ENCODE data around the gene ARID5A. TPM values are rescaled to one million over a fixed set of nuclear protein-coding genes. Genes with fewer than 3 reads are reported as not detected.

The ARID5A gene
- total RNA-seq, 1 experiment from 2014 or later = 9.3 TPM

GRCh38 chr2:96547731-96548171 lies 11.2 kb downstream of the ARID5A start:
- CTCF ChIA-PET = interaction anchor here (1.3 kb wide), 1 partner anchor 9 kb away, joined by 3 read pairs; no protein-coding TSS in a partner anchor
- BruUV-seq (replicated peaks) = no TSS peak
- no peaks in the 10 kb centered on the region for H3K27me3 Mint-ChIP-seq (ENCODE audit: unreplicated experiment)
- no peaks in the 10 kb centered on the region for H3K9me3 Mint-ChIP-seq (ENCODE audit: low read depth, unreplicated experiment)
- H3K4me1 Mint-ChIP-seq (ENCODE audit: low read depth, unreplicated experiment) = no peaks in the 10 kb centered on the region
- no peak overlapping the region for H3K27ac Mint-ChIP-seq (ENCODE audit: unreplicated experiment)
- peaks cover 13% of the 10 kb centered on the region for H3K36me3 Mint-ChIP-seq (ENCODE audit: insufficient read depth, unreplicated experiment)
- H3K4me3 Mint-ChIP-seq (ENCODE audit: low read depth, unreplicated experiment) = no peak overlapping the region
- no peak for DNase-seq
- intact Hi-C loops (cut with micrococcal nuclease; ENCODE audit: unreplicated experiment) = loop anchor here (5.0 kb wide), 1 partner anchor 35 kb away; no protein-coding TSS in a partner anchor
- TF ChIP-seq, protein P1, sequence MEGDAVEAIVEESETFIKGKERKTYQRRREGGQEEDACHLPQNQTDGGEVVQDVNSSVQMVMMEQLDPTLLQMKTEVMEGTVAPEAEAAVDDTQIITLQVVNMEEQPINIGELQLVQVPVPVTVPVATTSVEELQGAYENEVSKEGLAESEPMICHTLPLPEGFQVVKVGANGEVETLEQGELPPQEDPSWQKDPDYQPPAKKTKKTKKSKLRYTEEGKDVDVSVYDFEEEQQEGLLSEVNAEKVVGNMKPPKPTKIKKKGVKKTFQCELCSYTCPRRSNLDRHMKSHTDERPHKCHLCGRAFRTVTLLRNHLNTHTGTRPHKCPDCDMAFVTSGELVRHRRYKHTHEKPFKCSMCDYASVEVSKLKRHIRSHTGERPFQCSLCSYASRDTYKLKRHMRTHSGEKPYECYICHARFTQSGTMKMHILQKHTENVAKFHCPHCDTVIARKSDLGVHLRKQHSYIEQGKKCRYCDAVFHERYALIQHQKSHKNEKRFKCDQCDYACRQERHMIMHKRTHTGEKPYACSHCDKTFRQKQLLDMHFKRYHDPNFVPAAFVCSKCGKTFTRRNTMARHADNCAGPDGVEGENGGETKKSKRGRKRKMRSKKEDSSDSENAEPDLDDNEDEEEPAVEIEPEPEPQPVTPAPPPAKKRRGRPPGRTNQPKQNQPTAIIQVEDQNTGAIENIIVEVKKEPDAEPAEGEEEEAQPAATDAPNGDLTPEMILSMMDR (IDR thresholded peaks at IDR 0.05; ENCODE audit: unreplicated experiment) = no peak

DNA sequence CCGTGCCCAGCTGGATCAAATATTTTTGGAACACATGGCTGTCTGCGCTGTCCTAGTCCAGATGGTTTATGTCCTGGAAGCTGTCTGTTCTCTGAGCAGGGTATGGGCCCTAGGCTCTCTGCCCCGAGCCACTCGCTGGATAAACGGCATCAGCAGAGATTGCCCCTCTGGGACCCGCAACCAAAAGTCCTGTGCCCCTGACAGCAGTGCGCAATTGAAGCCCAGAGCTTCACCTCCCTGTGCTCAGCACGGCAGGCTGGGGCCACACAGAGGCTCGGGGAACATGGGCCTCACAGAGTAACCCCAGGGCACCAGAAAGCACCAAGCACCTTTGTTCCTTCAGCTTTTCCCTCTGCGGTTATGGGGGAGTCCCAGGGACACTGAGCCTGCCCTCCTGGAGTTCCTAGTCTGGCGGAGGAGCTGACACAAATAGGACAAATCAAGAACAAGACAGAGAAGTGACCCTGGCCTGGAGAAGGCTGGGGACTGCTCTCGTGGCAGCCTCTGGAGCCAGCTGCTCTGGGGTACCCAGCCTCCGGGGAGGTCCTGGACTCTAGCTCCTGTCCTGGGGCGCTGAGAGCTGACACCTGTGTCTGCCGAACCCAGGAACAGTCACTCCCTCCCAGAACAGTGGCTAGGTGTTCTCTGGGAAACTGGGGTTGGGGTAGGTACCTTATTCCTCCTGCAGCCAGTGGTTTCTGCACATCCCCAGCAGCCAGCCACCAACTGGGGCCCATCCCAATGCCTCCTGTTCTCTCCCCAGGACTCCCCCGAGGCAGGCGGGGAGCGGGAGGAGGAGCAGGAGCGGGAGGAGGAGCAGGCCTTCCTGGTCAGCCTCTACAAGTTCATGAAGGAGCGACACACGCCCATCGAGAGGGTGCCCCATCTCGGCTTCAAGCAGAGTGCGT lies 12.3 kb downstream of the ARID5A start:
- intact Hi-C loops (cut with micrococcal nuclease; ENCODE audit: unreplicated experiment) = loop anchor here (5.0 kb wide), 1 partner anchor 33 kb away; no protein-coding TSS in a partner anchor
- H3K4me1 Mint-ChIP-seq (ENCODE audit: low read depth, unreplicated experiment) = no peaks in the 10 kb centered on the region
- TF ChIP-seq, protein P1 (IDR thresholded peaks at IDR 0.05; ENCODE audit: unreplicated experiment) = no peak
- H3K27me3 Mint-ChIP-seq (ENCODE audit: unreplicated experiment) = no peaks in the 10 kb centered on the region
- H3K36me3 Mint-ChIP-seq (ENCODE audit: insufficient read depth, unreplicated experiment) = peaks cover 13% of the 10 kb centered on the region
- no peak overlapping the region for H3K27ac Mint-ChIP-seq (ENCODE audit: unreplicated experiment)
- no peaks in the 10 kb centered on the region for H3K9me3 Mint-ChIP-seq (ENCODE audit: low read depth, unreplicated experiment)
- CTCF ChIA-PET = interaction anchor here (1.3 kb wide), 1 partner anchor 8 kb away, joined by 3 read pairs; no protein-coding TSS in a partner anchor
- DNase-seq = no peak
- H3K4me3 Mint-ChIP-seq (ENCODE audit: low read depth, unreplicated experiment) = no peak overlapping the region
- BruUV-seq (replicated peaks) = no TSS peak

DNA sequence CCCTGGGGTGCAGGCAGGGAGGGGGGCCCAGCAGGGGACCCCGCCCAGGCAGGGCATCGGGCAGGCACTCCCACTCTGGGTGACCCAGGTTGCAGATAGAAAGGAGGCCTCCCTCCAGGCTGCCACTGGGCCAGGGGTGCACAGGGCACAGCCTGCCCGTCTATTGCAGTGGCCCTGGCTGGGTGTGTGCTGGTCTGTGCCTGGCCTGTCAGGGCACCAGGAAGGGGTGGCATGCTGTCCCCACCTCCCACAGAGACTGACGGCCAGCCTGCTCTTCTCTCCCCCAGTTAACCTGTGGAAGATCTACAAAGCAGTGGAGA lies 12.9 kb downstream of the ARID5A start:
- TF ChIP-seq, protein P1 (IDR thresholded peaks at IDR 0.05; ENCODE audit: unreplicated experiment) = no peak
- CTCF ChIA-PET = interaction anchor here (0.7 to 1.3 kb wide), 8 partner anchors 8 to 1160 kb away, joined by 3 to 25 read pairs (median 4); no protein-coding TSS in a partner anchor
- Mint-ChIP-seq H3K4me3 (ENCODE audit: low read depth, unreplicated experiment) (no peak overlapping the region), H3K9me3 (ENCODE audit: low read depth, unreplicated experiment) (no peaks in the 10 kb centered on the region), H3K36me3 (ENCODE audit: insufficient read depth, unreplicated experiment) (peaks cover 14% of the 10 kb centered on the region), H3K27me3 (ENCODE audit: unreplicated experiment) (no peaks in the 10 kb centered on the region), H3K4me1 (ENCODE audit: low read depth, unreplicated experiment) (peaks cover under 1% of the 10 kb centered on the region), H3K27ac (ENCODE audit: unreplicated experiment) (no peak overlapping the region)
- BruUV-seq (replicated peaks) = no TSS peak
- intact Hi-C loops (cut with micrococcal nuclease; ENCODE audit: unreplicated experiment) = loop anchor here (5.0 kb wide), 1 partner anchor 33 kb away; no protein-coding TSS in a partner anchor
- DNase-seq = no peak

- CTCF ChIA-PET = interaction anchor here (0.7 to 1.3 kb wide), 12 partner anchors 9 to 1161 kb away, joined by 3 to 25 read pairs (median 4); partner anchors contain the start of gene ANKRD39
- Mint-ChIP-seq H3K27ac (ENCODE audit: unreplicated experiment) (no peak overlapping the region), H3K4me1 (ENCODE audit: low read depth, unreplicated experiment) (peaks cover 8% of the 10 kb centered on the region), H3K27me3 (ENCODE audit: unreplicated experiment) (no peaks in the 10 kb centered on the region), H3K36me3 (ENCODE audit: insufficient read depth, unreplicated experiment) (peaks cover 21% of the 10 kb centered on the region), H3K4me3 (ENCODE audit: low read depth, unreplicated experiment) (peak overlapping the region; percentile 44), H3K9me3 (ENCODE audit: low read depth, unreplicated experiment) (no peaks in the 10 kb centered on the region)
- DNase-seq = peak; percentile 95
- intact Hi-C loops (cut with micrococcal nuclease; ENCODE audit: unreplicated experiment) = loop anchor here (5.0 to 10.0 kb wide), 2 partner anchors 32 to 265 kb away; partner anchors contain the start of gene CNNM3
- BruUV-seq (replicated peaks) = no TSS peak
- TF ChIP-seq, protein P1 (IDR thresholded peaks at IDR 0.05; ENCODE audit: unreplicated experiment) = peak; percentile 96
Observed at GRCh38 chr2:96549967-96550786, 13.6 kb downstream of the ARID5A start.

Data from Calu3 (cell line).